Activated CD8-positive, alpha-beta memory T cell treated with anti-CD3 and anti-CD28 coated beads for 4 hours (primary cell): ENCODE measurements around the gene BANP.
"Not testable (repeated sequence)": the region's sequence is repeated elsewhere in the genome, so short reads cannot be mapped to it uniquely, and the experiment has no call there.

ENCODE experiments used
- DNase-seq, 2 donors: peaks; one replicate each; pipeline ENCODE4 v3.0.0-alpha.2; 2020; ENCODE audit warnings: low read depth in 2 of 2

BANP gene

DNA sequence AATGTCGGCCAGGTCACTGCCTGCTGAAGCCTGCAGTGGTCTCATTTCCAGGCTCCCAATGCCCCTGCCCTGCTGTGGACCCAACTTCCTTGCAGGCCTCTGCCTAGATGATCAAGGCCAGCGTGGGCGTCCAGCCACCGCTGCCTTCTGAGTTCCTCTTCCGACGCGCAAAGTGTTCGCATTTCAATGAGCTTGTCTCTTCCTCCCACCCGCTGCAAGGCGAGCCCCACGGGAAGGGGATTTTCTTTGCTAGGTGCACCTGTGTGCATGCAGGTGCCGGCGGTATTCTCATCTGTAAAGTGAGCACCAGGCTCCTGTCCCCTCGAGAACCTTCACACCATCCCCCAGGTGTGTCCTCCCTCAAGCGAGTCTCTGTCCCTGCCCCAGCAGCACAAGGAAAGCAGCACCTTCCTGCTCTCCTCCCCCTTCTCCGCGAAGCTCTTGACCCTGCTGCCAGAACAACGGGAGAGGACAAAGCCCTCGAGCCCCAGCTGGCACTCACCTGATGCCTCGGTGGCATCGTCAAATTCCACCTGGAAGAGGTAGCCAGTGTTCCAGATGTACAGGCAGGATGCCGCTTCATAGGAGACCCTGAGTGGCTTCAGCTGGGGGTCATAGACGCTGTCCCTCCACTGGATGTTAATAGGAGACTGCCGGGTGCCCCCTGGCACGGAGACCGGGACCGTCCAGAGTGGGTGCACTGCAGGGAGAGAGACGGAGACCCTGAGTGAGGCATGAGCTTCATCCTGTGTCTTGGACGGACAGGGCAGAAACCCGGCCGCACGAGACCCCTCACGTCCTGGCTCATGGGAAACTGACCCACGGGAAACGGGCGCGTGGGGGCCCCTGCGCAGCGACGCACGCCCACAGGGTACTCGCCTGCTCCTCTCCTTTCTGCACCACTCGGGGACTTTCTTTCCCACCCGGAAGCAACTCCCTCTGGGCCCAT lies 24.7 kb upstream of the BANP start:
- DNase-seq = no peak

DNA sequence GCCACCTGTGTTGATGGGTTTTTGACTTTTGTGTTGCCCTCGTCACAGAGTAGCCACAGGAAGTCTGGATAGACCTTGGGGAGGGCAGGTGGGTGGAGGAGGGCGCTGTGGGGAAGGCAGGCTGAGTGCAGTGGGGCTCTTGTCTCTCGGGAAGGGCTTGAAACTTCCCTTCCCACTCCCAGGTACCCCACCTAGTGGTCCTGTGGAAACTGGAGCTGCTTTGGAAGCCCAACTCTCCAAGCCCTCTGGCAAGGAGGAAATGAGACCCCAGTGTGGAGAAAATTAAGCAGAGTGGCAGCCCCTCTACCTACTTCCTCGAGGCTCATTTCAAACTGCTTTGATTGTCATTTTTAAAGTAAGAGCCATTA lies 24.1 kb upstream of the BANP start:
- DNase-seq = no peak

DNA sequence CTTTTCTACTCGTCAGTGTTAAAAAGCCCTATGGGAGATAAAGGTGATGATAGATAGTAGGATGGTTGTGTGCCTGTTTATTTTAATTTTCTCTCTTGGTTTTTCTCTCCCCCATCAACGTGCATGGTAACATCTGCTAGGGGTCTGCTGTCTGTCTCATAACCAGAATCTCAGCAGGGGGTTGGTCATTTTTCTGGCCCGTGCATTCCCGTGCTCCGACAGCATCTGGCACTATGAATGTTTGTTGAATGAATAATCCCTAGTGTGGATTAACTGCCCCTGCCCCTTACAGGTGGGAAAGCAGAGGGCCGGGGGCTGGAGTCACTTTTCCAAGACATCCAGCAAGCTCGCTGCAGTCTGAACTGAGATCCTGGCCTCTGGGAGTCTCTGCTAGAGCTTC lies 21.2 kb upstream of the BANP start:
- DNase-seq = no peak

DNA sequence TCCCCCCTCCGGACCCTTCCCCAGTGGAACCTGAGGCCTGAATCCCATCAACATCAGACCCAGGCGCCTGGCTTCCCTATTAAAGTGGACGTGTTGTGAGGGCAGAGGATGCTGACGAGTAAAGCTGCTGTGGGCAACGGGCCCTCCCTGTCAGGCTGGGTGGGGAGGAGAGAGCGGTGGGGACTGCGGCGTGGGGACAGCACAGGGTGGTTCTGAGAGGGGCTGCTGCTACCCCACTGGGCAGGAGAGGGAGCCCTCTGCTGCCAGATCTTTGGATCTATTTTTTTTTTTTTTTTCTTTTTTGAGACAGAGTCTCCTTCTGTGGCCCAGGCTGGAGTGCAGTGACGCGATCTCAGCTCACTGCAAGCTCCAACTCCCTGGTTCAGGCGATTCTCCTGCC lies 20.8 kb upstream of the BANP start:
- DNase-seq = no peak

DNA sequence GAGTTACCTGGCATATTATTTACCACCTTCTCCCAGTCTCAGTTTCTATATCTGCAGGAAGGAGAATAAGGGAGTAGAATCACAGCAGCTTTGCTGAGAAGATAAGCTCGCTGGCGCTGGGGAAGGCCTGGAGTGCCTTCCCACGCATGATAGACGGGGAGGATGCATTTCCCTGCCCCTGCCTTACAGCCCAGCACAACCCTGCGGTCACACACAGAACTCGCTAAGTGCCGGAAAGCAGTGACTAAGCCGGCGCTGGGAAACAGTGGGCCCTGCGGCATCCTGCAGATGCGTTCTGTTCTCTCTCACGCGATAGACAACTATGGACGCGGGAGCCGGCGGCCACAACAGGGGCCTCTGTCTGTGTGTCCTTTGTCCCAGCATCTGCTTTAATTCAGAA lies 19.7 kb upstream of the BANP start:
- no peak for DNase-seq

DNA sequence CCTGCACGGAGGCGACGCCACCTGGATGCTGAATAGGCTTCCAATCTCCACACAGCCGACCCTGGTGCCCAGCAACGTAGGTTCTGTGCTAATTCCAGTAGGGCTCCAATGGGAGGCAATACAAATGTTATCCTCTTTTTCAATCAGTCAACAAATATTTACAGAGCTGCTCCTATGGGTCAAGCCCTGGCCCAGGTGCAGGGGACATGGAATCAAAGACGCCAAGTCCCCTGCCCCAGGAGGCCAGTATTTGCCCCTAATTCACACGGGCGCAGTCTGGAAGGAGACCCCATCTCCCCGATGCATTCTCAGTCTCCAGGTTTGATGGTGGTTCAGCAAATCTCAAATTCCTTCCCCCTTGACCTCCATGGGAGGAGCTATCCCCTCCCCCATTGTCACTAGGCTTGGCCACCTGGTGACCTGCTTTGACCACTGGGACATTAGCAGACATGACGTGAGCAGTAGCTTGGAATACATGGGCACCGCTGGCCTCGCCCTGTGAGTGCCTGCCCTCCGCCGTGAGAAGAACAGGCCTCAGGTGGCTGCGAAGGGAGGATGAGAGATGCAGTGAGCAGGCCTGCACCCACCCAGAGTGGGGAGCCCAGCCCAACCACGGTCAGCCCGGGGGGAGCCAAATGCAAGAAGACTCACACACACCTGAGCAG lies 18.6 kb upstream of the BANP start:
- not testable (repeated sequence) for DNase-seq

DNA sequence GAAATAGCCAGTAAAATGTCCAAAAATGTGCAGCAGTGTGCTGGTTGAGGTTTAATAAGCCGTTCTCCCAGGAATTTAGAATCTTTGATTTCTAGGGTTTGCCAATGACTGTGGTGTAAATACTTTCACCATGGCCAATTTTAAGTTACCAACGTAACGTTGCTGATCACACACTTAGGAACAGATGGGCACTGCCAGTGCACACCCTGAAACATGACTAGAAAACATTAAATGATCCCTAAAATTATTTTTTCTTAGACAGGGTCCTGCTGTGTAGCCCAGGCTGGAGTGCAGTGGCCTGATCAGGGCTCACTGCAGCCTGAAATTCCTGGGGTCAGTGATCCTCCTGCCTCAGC lies 18.1 kb upstream of the BANP start:
- DNase-seq = no peak

DNA sequence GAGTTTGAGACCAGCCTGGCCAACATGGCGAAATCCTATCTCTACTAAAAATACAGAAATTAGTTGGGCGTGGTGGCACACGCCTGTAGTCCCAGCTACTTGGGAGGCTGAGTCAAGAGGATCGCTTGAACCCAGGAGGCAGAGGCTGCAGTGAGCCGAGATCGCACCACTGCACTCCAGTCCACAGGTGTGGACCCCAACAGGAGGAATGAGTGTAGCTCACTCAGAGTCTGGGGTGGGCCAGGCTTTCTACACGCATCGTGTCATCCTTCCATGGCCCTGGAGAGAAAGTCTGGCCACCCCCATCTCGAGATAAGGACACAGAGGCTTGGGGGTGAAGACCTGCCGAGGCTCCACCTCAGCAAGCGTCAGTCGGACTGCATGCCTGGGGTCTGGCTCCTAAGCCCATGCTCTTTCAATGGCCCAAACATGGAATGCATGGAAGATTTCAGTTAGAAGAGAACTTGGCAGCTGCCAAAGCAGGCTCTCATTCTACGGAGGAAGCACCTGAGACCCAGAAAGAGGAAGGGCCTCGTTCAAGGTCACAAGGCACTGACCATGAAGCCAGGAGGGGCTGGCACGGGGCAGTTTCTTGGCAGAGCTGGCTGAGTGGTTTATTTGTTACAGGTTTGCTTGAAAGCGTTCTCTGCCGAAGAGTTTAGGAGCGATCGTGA lies 16.3 kb upstream of the BANP start:
- not testable (repeated sequence) for DNase-seq

DNA sequence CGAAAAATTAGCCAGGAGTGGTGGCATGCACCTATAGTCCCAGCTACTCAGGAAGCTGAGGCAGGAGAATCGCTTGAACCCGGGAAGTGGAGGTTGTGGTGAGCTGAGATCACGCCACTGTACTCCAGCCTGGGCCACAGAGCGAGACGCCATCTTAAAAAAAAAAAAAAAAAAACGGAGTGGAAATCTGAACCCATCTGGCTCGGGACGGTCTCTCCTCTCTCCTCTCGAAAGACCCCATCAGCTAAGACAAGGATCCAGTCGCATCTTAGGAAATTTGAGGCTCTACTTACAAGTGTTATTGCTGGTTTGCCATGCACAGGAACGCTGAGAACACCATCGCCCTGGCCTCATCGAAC lies 15.2 kb upstream of the BANP start:
- DNase-seq = not testable (repeated sequence)

DNA sequence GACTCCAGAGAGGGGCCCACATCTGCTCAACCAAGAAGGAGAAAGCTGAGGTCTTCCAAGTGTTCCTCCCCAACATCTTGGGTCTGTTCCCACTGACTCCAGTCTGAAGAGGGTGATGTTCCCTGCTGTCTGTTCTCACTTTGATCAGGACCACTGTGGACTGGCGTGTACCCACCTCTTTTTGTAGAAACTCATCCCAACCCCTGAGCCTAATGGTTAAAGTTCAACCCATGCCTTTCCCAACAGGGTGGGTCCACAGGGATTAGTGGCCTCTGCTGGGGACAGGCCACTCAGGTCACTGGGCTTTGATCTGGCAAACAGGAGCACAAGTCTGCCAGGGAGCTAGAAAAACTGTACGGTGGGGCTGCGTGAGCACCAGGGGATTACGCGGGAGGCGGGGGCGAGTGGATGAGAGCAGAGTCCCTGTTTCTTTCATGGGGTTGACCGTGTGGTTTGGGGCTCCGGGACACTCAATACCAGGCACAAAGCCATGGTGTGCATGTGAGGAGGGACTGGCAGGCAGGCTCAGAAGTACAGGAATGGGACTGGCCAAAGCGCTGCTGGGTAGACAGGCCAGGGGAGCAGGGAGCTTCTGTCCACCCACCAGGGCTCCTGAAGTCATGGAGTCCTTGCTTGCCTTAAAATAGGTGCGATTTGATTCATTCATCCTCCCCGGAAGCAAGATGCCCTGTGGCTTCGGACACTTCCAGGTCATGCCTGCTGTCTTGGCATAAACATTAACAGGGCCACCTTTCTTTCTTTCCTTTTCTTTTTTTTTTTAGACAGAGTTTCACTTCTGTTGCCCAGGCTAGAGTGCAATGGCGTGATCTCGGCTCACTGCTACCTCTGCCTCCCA lies 14.6 kb upstream of the BANP start, which contains the start of gene CA5A:
TSS of gene CA5A (minus strand) at position 155 of the 856 bp plus-strand sequence. CDS start at position 76, 79 bp downstream.
- DNase-seq = no peak

DNA sequence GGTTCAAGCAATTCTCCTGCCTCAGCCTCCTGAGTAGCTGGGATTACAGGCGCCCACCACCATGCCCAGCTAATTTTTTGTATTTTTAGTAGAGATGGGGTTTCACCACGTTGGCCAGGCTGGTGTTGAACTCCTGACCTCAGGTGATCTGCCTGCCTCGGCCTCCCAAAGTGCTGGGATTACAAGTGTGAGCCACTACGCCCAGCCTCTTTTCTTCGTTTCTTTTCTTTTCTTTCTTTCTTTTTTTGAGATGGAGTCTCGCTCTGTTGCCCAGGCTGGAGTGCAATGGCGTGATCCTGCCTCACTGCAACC lies 14.0 kb upstream of the BANP start:
- DNase-seq = not testable (repeated sequence)

DNA sequence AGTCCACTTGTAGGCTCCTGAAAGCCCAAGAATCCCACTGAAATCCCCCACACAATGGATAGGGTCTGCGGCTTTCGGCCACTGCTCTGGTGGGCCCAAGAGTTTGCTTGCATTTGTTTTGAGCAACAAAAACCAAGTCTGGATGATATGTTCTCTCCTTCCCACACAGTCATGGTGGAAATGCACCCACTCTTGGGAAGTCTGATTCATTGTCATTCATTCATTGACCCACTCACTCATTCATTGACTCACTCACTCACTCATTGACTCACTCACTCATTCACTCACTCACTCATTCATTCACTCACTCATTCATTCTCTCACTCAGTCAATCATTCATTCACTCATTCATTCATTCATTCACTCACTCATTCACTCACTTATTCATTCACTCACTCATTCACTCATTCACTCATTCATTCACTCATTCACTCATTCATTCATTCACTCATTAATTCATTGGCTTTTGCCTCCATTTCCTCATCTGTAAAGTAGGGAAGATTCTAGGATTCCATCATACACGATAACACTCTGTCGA lies 12.8 kb upstream of the BANP start:
- no peak for DNase-seq

DNA sequence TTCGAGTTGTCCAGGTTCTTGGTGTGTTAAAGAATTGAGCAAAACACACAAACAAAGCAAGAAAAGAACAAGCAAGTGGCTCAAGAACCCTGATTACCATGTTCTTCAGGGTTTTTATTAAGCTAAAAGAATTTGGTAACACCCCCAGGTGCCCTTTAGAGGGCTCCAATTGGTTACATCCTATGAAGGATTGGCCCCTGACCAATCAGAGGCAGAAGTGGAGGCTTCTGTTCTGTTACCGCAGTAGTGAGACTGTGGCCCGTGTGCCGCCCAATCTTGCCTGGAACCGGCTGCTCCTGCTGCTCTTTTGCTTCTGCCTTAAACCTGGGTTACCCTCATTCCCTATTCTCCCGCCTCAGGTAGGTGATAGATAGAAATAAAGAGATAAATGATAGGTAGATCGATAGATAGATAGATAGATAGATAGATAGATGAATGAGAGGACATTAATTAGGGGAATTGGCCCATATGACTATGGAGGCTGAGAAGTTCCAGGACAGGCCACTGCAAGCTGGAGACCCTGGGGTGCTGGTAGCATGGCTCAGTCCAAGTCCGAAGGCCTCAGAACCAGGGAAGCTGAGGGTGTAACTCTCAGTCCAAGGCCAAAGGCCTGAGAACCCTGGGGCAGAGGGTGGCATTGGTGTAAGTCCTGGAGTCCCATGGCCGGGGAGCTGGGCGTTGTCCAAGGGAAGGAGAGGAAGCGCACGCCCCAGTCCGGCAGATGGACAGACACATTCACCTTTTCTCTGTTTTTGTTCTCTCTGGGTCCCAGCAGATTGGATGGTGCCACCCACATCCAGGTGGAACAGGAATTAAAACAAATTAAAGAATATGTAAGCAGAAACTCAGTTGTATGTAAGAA lies 11.4 kb upstream of the BANP start:
- no peak for DNase-seq

DNA sequence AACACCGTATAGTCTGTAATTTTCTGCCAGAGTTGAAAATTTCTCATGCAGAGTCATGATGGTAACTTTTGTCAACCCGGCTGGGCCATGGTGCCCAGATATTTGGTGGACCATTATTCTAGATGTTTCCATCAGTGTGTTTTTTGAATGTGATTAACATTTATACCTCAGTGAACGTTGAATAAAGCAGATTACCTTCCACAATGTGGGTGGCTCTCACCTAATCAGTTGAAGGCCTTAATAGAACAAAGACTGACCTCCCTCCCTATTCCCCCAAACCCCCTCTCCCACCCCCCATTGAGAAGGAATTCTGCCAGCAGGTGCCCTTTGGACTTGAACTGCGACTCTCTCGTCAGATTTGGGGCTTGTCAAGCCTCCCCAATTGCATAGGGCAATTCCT lies 8.6 kb upstream of the BANP start:
- DNase-seq = no peak

DNA sequence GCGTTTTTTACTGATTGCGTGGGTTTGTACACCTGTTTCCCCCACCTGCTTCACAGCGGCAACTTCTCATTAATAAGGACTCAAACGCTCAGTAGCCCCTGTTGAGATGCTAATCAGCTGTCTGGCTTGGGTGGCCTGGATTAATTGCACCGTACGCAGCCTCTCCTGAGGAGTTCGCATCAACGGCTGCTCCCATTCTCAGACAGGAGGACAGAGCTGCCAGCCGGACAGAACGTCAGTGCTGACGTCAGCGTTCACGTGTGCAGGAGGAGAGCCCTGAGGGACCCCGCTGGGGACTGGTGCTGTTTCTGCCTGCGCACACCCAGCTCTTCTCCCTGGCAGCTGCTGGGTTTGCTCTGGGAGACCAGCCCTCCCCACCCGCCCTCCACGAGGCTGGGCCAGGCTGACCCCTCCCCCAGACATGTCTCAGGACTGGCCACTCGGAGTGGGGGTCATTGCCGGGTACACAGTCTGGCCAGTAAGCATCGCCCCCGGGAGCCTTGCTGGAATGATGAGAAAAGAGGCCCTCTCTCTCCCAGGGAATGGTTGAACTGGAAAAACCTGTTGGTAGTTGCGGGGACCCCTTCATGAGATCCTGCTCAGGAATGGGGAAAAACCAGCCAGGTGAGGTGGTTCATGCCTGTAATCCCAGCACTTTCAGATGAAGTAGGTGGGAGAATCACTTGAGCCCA lies 5.7 kb upstream of the BANP start:
- no peak for DNase-seq

DNA sequence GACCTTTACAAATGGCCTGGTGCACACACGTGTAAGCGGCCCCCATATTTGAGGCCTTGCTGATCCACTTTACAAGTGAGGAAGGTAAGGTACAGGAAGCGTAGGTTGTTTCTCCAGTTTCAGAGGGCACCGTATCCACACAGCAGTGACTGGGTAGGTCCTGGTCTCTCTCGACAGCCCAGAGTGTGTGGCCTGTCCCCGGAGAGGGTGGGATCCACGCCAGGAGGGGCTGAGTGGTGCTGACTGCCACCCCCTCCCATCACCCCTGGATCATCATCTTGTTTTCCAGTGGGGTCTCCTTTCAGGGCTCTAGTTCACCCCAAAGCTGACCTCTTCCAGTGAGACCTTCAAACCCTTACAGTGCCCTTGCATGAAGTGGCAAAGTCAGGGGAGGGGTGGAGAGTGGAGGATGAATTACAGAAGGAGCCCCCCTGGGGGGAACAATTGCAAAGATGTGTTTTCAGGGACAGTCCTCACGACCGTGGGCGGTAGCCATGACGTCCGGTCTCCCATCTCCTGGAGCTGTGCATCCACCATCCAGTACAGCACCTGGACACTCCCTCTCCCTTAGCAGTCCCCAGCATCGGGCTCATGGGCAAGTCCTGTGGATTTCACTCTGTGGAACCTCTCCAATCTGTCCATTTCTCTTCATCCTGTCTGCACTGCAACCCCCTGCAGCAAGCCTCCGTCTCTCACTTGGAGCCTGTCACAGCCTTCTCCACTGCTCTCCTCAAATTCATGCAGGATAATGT lies 4.5 kb upstream of the BANP start:
- no peak for DNase-seq

DNA sequence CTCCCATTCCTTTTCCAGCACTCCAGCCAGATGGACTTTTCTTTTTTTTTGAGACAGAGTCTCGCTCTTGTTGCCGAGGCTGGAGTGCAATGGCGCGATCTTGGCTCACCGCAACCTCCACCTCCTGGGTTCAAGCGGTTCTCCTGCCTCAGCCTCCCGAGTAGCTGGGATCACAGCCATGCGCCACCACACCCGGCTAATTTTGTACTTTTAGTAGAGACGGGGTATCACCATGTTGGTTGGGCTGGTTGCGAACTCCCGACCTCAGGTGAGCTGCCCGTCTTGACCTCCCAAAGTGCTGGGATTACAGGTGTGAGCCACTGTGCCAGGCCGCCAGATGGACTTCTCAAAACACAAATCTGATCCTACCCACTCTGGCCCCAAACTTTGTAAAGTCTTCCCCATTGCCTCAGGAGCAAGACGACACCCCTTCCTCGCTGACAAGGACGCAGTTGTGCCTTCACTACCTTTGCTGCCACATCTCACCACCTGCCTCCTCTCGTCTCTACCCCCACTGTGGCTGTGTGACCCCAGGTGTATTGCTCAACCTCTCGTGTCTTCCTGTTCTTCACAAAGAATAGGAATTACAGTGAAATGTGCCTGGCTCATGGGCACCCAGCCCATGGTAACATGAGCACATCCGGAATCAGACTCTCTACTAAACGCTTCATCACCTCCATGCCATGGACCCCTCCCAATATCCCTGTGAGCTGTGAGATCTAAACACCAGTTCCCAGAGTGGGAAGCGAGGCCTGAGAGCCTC lies 3.7 kb upstream of the BANP start:
- no peak for DNase-seq

DNA sequence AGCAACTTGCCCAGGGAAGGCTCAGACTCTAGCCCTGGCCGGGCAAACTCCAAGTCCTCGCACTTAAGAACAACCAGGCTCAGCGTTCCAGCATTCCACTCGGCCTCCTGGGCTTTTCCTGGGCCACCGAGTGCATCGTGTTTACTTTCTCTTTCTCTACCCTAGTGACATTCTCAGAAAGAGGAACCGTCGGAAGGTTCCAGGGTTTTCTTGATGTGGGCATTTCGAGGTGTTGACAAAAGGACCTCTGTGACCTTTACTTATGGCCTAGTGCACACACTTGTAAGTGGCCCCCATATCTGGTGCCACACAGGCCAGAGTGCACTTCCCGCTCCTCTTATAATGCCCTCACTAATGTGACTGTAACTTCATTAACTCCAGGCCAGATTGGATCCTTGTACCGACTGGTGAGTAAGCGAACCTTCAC lies 3.1 kb upstream of the BANP start:
- no peak for DNase-seq

DNA sequence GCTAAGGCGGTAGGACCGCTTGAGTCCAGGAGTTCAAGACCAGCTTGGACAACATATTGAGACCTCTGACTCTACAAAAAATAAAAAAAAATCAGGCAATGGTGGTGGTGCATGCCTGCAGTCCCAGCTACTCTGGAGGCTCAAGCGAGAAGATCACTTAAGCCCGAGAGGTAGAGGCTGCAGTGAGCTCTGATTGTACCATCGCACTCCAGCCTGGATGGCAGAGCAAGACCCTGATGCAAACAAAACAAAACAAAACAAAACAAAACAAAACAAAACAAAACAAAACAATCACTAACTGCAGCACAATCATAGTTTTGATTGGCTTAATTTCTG lies 2.5 kb upstream of the BANP start:
- DNase-seq = no peak
